Rectal smooth muscle tissue (tissue), 1 donor: ENCODE data around the gene CCDC73.
"Not testable (repeated sequence)": the region's sequence is repeated elsewhere in the genome, so short reads cannot be mapped to it uniquely, and the experiment has no call there.

Experiments
- H3K27ac ChIP-seq: one replicate; pipeline ENCODE4 v1.7.0; 2013; ENCODE audit warnings: low read depth, low read length, inconsistent platforms
- H3K27me3 ChIP-seq: one replicate; pipeline ENCODE4 v1.7.0; 2013; ENCODE audit warnings: low read length; ENCODE audit not compliant: control insufficient read depth, insufficient read depth
- H3K36me3 ChIP-seq: one replicate; pipeline ENCODE4 v1.7.0; 2013; ENCODE audit warnings: low read length; ENCODE audit not compliant: control insufficient read depth, insufficient read depth
- H3K4me1 ChIP-seq: one replicate; pipeline ENCODE4 v1.7.0; 2013; ENCODE audit warnings: low read length; ENCODE audit not compliant: control insufficient read depth, insufficient read depth
- H3K4me3 ChIP-seq: one replicate; pipeline ENCODE4 v1.7.0; 2013; ENCODE audit warnings: low read length
- H3K9ac ChIP-seq: one replicate; pipeline ENCODE4 v1.7.0; 2013; ENCODE audit warnings: low read length

Gene CCDC73

DNA sequence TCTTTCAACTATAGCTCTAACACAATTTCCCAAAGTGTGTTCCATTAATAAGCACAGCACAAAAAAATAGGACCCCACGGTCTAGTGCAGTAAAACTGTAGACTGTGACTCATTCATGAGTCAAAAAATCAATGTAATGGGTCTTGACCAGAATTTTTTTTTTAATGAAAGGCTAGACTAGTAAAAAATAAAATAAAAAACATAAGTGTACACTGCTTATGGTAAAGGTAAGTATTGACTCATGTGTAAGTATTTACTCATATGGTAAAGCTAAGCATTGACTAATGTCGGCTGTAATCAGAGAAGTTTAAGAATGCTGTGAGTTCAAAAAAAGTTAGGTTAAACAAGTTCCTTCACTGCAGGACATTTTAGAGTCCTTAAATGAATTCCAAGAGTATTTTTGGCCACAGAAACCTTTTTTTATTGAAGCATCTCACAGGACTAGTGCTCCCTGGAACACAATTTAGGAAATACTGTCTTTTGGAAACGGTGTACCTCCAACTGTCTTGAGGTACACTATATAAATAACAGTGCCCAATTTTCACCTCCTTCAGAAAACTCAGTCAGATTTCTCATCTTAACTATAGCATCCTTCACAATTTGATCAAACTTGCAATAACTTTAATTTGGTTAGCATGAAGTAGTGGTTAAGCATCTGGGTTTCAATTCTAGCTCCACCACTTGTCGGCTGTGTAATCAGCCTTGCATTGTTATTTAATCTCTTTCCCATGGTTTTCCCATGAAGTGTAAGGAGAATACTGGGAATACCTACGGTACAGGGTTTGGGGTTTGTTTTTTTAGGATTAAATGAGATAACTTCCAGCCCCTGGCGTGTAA is 2.1 kb downstream of the CCDC73 start:
- H3K36me3 ChIP-seq, result no peaks in the 10 kb centered on the region
- H3K4me1 ChIP-seq, result no peaks in the 10 kb centered on the region
- H3K27me3 ChIP-seq, result no peaks in the 10 kb centered on the region
- no peak overlapping the region for H3K9ac ChIP-seq
- no peak overlapping the region for H3K4me3 ChIP-seq
- H3K27ac ChIP-seq, result no peak overlapping the region

DNA sequence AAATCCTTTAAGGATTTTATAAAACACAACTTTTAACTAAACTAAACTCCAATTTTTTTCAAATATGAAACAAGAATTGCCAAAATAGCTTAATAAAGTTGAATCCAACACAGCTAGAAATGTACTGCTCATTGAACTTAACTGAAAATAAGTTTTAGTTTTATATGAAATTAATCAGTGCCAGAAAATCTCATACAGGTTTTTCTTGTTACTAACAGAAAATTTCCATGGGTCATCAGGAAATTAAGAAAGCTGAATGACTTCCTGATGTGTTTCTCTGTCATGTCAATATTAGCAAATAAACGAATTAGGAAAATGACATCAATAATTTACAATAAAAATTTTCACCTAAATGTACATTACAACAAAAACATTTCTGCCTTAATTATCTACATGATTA is 3.5 kb downstream of the CCDC73 start:
- H3K4me3 ChIP-seq, result no peak overlapping the region
- H3K27me3 ChIP-seq, result no peaks in the 10 kb centered on the region
- no peaks in the 10 kb centered on the region for H3K36me3 ChIP-seq
- H3K9ac ChIP-seq, result no peak overlapping the region
- H3K27ac ChIP-seq, result no peak overlapping the region
- H3K4me1 ChIP-seq, result no peaks in the 10 kb centered on the region

DNA sequence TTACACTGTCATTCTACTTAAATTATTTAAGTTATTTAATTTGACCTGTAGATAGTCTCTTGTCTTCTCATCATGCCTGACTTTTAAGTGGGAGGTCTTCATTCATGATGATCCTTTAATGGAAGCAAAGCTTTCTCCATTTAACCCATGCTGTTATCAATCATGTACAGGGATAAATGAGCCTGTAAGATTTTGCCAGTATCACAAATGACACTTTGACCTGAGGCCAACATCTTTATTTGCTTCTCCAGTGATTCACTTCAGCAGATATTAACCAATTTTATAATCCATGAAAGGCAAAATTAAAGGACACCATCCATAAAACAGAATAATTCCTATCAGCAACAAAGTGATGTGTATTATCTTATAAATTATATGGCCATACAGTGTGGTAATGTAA is 7.7 kb downstream of the CCDC73 start:
- no peaks in the 10 kb centered on the region for H3K36me3 ChIP-seq

DNA sequence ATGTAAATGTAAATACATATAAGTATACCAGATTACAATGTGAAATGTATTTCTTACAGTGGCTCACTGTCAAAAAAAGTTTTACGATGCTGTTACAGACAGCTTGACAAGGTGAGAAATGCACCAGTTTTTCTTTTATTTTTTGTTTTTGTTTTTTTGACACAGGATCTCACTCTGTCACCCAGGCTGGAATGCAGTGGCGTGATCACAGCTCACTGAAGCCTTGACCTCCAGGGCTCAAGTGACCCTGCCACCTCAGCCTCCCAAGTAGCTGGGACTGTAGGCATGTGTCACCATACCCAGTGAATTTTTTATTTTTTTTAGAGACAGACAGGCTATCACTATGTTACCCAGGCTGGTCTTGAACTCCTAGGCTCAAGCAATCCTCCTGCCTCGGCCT is 9.2 kb downstream of the CCDC73 start:
- Histone ChIP-seq H3K36me3 (no peaks in the 10 kb centered on the region), H3K27me3 (no peaks in the 10 kb centered on the region), H3K27ac (no peak overlapping the region), H3K4me1 (no peaks in the 10 kb centered on the region), H3K4me3 (no peak overlapping the region), H3K9ac (no peak overlapping the region)

More for the DNA sequence above, 7.7 kb downstream of the CCDC73 start:
- Histone ChIP-seq H3K9ac (no peak overlapping the region), H3K27ac (no peak overlapping the region), H3K27me3 (no peaks in the 10 kb centered on the region), H3K4me1 (no peaks in the 10 kb centered on the region), H3K4me3 (no peak overlapping the region)

DNA sequence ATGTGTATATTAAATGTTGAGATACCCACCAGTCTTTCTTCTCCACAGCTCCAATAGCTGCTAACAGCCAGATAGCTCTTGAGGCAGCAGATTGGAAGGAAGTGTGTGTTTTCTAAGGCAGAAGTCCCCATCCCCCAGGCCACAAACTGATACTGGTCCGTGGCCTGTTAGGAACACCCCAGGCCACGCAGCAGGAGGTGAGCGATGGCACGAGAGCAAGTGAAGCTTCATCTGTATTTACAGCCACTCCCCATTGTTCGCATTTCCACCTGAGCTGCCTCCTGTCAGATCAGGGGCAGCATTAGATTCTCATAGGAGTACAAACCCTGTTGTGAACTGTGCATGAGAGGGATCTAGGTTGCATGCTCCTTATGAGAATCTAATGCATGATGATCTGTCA is 12.7 kb downstream of the CCDC73 start:
- no peak overlapping the region for H3K27ac ChIP-seq
- no peak overlapping the region for H3K4me3 ChIP-seq
- H3K9ac ChIP-seq, result no peak overlapping the region
- H3K36me3 ChIP-seq, result no peaks in the 10 kb centered on the region
- H3K27me3 ChIP-seq, result no peaks in the 10 kb centered on the region
- no peaks in the 10 kb centered on the region for H3K4me1 ChIP-seq

DNA sequence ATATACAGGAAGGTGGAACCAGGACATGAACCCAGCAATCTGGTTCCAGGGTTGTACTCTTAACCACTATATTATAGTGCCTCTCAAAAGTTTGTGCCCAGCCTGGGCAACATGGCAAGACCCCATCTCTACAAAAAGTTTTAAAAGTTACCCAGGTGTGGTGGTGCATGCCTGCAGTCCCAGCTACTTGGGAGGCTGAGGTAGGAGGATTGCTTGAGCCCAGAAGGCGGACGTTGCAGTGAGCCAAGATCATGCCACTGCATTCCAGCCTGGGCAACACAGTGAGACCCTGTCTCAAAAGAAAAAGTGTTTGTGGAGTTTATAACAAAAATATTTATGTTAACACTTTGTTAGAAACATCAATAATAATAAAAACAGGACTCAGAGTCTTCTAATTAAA is 13.6 kb downstream of the CCDC73 start:
- not testable (repeated sequence) for H3K9ac ChIP-seq, H3K27me3 ChIP-seq, H3K4me1 ChIP-seq, H3K4me3 ChIP-seq, H3K36me3 ChIP-seq, H3K27ac ChIP-seq

DNA sequence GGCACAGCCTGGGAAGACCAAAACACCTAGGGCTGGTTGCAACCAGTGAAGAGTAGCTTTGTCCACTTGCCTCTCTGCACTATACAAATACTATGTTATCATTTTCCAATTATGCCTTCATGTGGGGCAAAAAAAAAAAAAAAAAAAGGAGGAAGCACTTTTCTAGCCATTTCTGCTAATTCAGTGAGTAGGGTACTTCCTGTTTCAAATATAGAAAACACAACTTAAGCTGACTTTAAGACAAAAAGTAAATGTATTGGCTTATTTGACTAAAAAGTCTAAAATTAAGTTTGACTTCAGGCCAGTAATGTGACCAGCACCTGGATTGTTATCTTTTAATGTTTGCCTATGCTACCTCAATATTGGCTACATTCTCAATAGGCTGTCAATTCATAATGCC is 15.3 kb downstream of the CCDC73 start:
- H3K36me3 ChIP-seq, result no peaks in the 10 kb centered on the region
- no peak overlapping the region for H3K27ac ChIP-seq
- no peaks in the 10 kb centered on the region for H3K4me1 ChIP-seq
- no peak overlapping the region for H3K4me3 ChIP-seq
- no peak overlapping the region for H3K9ac ChIP-seq
- H3K27me3 ChIP-seq, result no peaks in the 10 kb centered on the region

DNA sequence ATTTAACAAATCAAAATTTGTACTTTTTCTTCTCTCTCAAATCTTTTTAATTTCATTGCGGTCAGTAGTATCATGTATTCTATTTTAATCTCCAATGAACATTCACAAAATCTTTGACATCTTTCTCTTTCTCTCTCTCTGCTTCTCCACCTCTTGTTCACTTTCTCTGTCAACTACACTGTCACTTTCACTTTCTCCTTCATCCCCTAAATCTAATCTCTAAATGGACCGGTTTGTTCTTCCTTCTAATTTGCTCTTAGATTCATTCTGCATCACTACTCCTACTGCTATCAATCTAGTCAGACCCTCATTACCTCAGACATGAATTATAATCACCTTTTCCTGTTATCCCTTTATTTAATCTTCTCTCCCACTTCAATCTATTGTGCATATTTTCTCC is 18.6 kb downstream of the CCDC73 start:
- Histone ChIP-seq H3K4me3 (no peak overlapping the region), H3K36me3 (no peaks in the 10 kb centered on the region), H3K27me3 (no peaks in the 10 kb centered on the region), H3K9ac (no peak overlapping the region), H3K27ac (no peak overlapping the region), H3K4me1 (no peaks in the 10 kb centered on the region)

DNA sequence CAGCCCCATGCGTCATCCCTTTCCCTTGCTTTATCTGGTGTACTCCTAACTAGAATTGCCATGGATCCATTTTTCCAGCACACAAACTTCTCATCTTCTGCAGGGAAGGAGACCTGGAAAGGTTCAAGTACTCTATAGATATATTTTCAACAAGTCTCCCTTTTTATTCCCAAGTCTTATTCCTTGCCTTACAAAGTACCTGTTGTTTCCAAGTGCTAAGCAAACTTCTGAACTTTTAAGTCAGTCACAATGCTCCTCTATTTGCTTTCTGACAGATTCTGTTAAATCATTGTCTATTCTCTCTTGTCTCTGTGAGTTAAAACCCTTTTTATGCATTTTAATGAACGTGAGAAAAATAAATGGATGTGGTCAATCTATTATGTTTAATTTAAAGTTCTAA is 20.4 kb downstream of the CCDC73 start:
- Histone ChIP-seq H3K4me1 (no peaks in the 10 kb centered on the region), H3K27ac (no peak overlapping the region), H3K27me3 (no peaks in the 10 kb centered on the region), H3K36me3 (no peaks in the 10 kb centered on the region), H3K4me3 (no peak overlapping the region), H3K9ac (no peak overlapping the region)

DNA sequence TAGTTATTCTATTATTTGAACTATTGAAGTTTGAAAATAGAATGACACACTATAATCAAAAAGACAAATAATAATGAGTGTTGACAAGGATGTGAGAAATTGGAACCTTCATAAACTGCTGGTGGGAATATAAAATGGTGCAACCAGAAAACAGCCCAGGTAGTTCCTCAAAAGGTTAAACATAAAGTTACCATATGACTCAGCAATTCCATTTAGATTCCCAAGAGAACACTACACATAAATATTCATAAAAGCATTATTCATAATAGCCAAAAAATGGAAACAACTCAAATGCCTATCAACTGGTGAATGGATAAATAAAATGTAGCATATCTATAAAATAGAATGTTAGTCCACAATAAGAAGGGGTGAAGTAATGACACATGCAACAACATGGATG is 21.7 kb downstream of the CCDC73 start:
- Histone ChIP-seq H3K4me1 (no peaks in the 10 kb centered on the region), H3K9ac (no peak overlapping the region), H3K27ac (no peak overlapping the region), H3K4me3 (no peak overlapping the region), H3K27me3 (no peaks in the 10 kb centered on the region), H3K36me3 (no peaks in the 10 kb centered on the region)

DNA sequence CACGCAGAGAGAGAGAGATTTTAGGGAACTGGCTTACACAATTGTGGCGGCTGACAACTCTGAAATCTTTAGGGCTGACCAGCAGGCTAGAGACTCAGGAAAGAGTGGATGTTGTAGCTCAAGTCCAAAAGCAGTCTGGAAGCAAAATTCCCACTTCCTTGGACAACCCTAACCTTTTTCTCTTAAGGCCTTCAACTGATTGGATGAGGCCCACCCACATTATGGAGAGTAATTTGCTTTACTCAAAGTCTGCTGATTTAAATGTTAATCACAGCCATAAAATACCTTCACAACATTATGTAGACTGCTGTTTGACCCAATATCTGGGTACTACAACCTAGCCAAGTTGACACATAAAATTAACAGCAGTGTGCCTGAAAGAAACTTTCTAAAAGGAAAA is 32.7 kb downstream of the CCDC73 start:
- H3K4me3 ChIP-seq, H3K4me1 ChIP-seq, H3K36me3 ChIP-seq, H3K9ac ChIP-seq, H3K27me3 ChIP-seq, H3K27ac ChIP-seq: not testable (repeated sequence)

DNA sequence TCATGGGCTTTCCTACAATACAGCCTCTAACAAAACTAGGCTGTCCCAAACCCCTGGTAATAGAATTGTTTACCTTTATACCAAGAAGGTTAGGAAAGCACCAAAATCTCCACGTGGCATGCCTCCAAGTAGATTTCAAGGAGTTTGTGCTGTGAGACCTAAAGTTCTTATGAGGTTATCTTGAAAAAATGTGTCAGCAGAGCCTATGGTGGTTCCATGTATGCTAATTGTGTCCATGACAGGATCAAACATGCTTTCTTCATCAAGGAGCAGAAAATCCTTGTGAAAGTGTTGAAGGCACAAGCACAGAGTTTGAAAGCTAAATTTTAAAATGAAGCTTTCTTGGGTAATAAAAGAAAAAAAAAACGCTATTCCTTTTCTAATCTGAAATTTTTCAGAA is 36.2 kb downstream of the CCDC73 start:
- no peaks in the 10 kb centered on the region for H3K36me3 ChIP-seq
- no peaks in the 10 kb centered on the region for H3K4me1 ChIP-seq
- no peak overlapping the region for H3K9ac ChIP-seq
- H3K27ac ChIP-seq, result no peak overlapping the region
- no peak overlapping the region for H3K4me3 ChIP-seq
- H3K27me3 ChIP-seq, result no peaks in the 10 kb centered on the region

DNA sequence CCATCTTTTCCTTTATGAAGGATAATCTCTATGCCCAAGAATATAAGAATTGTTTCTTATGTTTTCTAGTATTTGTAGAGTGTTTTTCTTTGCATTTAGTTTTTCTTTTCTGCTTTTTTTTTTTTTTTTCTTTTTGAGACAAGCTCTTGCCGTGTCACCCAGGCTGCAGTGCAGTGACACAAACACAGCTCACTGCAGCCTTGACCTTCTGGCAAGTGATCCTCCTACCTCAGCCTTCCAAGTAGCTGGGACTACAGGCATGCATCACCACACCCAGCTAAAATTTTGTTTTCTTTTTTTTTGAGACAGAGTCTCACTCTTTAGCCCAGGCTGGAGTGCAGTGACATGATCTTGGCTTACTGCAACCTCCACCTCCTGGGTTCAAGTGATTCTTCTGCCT is 41.3 kb downstream of the CCDC73 start:
- H3K27me3 ChIP-seq, H3K4me3 ChIP-seq, H3K4me1 ChIP-seq: not testable (repeated sequence)

More for the DNA sequence above, 41.3 kb downstream of the CCDC73 start:
- not testable (repeated sequence) for H3K9ac ChIP-seq, H3K27ac ChIP-seq, H3K36me3 ChIP-seq
